Heart left ventricle (tissue), 13 donors: ENCODE measurements around the gene NUDCD3.

Source experiments
- POLR2A ChIP-seq, 2 donors: fragments of 450-650 bp; IDR thresholded peaks; one replicate each; pipeline ENCODE4 v1.6.1; 2017; ENCODE audit warnings: antibody characterized with exemption in 2 of 2, mild to moderate bottlenecking in 2 of 2, moderate library complexity in 2 of 2
- TF ChIP-seq, protein P1 (sequence below), 12 donors: fragments of 200-600 bp; sonication (generic) in 4 of 12; IDR thresholded peaks; one replicate each; pipeline versions ENCODE4 v1.5.0 to v1.8.0; 2018 to 2022; ENCODE audit warnings: antibody characterized with exemption in 12 of 12, mild to moderate bottlenecking in 5 of 12
- donor health status: ischemic (EF 13 %, LVEDD 7.1; RV severe dilation, severe dysfunction).
- donor health status: DM: no; HTN: yes; CAD: no.
- donor health status: DM: no; HTN: no; CAD: no.
- donor health status: ischemic (EF 25% LVEDD 6.9; RV normal size, moderate dysfunction).
- donor health status: ischemic (EF 25% LVEDD 5.7; RV mildly dilated, moderate dysfunction).
- donor health status: ischemic (EF 35%, LVEDD 5.7; RV mildly dilated, moderate dysfunction).
- donor health status: nonischemic (EF 11% LVEDD 7.7; RV severe dilation, severe dysfunction).
- donor health status: DM: yes; HTN: yes; CAD: no.
- donor health status: PGD.
- donor health status: ischemic (EF 29% LVEDD 5.4; RV normal size, mild dysfunction).
- donor health status: nonischemic (EF 23%, LVEDD 6.1; RV moderate dilation, normal function).

DNA sequence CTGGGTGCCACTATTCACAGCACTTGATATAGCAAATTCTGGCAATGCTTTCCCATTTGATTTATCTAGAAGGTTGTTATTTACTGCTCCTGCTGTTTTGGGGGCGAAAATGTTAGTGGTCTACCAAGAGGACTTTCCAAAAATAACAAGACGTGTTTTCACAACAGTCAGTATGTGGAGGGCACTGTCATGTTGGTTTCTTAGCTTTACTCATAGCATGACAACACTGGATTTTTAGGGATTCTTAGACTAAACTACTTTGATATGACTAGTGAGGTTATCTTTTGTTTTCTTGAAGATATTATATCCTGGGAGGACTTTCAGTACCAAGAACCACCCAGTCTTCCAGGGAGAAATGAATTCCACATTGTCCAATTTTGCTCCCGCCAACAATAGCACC lies 49.4 kb downstream of the NUDCD3 start:
- TF ChIP-seq, protein P1, sequence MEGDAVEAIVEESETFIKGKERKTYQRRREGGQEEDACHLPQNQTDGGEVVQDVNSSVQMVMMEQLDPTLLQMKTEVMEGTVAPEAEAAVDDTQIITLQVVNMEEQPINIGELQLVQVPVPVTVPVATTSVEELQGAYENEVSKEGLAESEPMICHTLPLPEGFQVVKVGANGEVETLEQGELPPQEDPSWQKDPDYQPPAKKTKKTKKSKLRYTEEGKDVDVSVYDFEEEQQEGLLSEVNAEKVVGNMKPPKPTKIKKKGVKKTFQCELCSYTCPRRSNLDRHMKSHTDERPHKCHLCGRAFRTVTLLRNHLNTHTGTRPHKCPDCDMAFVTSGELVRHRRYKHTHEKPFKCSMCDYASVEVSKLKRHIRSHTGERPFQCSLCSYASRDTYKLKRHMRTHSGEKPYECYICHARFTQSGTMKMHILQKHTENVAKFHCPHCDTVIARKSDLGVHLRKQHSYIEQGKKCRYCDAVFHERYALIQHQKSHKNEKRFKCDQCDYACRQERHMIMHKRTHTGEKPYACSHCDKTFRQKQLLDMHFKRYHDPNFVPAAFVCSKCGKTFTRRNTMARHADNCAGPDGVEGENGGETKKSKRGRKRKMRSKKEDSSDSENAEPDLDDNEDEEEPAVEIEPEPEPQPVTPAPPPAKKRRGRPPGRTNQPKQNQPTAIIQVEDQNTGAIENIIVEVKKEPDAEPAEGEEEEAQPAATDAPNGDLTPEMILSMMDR (IDR thresholded peaks at IDR 0.05) = no peak
- no peak for TF ChIP-seq POLR2A (IDR thresholded peaks at IDR 0.05)
